Fibroblast of the aortic adventitia (primary cell): ENCODE measurements around the gene RASL12. TPM values are rescaled to one million over a fixed set of nuclear protein-coding genes. Genes with fewer than 3 reads are reported as not detected.
"Not testable (repeated sequence)": the region's sequence is repeated elsewhere in the genome, so short reads cannot be mapped to it uniquely, and the experiment has no call there.

Source experiments
- DNase-seq: peaks from one replicate; pipeline ENCODE4 v3.0.0-alpha.2; 2010; ENCODE audit warnings: low read depth
- H3K4me3 ChIP-seq: 2 replicates; pipeline ENCODE4 v1.5.1; 2011; ENCODE audit warnings: low read depth, mild to moderate bottlenecking, control low read depth, low read length, moderate library complexity
- CTCF ChIP-seq: IDR thresholded peaks from 2 replicates; pipeline ENCODE4 v1.5.1; 2011; ENCODE audit warnings: mild to moderate bottlenecking, low read length, control low read depth, inconsistent platforms; ENCODE audit not compliant: insufficient read depth
- total RNA-seq: library from RNA; depleted of rRNA; stranded (reverse); fragments of >200 nt; gene quantifications from 2 replicates; pipeline ENCODE4 v1.2.3, GENCODE V29; 2012; ENCODE audit warnings: low replicate concordance

Gene RASL12
- total RNA-seq, 1 donor = 1.9 TPM

- TF ChIP-seq CTCF = no peak
- no peak overlapping the region for H3K4me3 ChIP-seq
- DNase-seq = no peak
Observed at GRCh38 chr15:65102912-65103311, 35.1 kb upstream of the RASL12 start.

- TF ChIP-seq CTCF = no peak
- H3K4me3 ChIP-seq = no peak overlapping the region
- DNase-seq = no peak
Observed at GRCh38 chr15:65101891-65102708, 34.3 kb upstream of the RASL12 start.

- peak; percentile 79 for TF ChIP-seq CTCF
- DNase-seq = peak; percentile 74
- H3K4me3 ChIP-seq = no peak overlapping the region
Observed at GRCh38 chr15:65101411-65101890, 33.7 kb upstream of the RASL12 start.

- no peak for TF ChIP-seq CTCF
- no peak overlapping the region for H3K4me3 ChIP-seq
- DNase-seq = no peak
Observed at GRCh38 chr15:65100442-65100841, 32.7 kb upstream of the RASL12 start.

- not testable (repeated sequence) for DNase-seq, H3K4me3 ChIP-seq
Observed at GRCh38 chr15:65099801-65100200, 32.0 kb upstream of the RASL12 start.

GRCh38 chr15:65099336-65099735 is 31.5 kb upstream of the RASL12 start:
- no peak overlapping the region for H3K4me3 ChIP-seq
- no peak for DNase-seq
- no peak for TF ChIP-seq CTCF

- DNase-seq = no peak
- TF ChIP-seq CTCF = no peak
Observed at GRCh38 chr15:65097651-65098263, 30.0 kb upstream of the RASL12 start.

More at GRCh38 chr15:65097651-65098263, 30.0 kb upstream of the RASL12 start:
- H3K4me3 ChIP-seq = no peak overlapping the region
